Trophoblast cell (in vitro differentiated cells and primary cell): Measurements from ENCODE around the gene ZNF385C.

Source experiments
- DNase-seq, 2 donors: peaks; one replicate each; pipeline ENCODE4 v3.0.0-alpha.2; 2016
- H2AFZ ChIP-seq: 2 replicates; pipeline ENCODE4 v1.6.1; 2013; ENCODE audit warnings: low read length, moderate library complexity, mild to moderate bottlenecking; ENCODE audit not compliant: insufficient read depth, poor library complexity
- H2AK5ac ChIP-seq: 2 replicates; pipeline ENCODE4 v1.6.1; 2013; ENCODE audit warnings: mild to moderate bottlenecking, low read length
- H2BK120ac ChIP-seq: 2 replicates; pipeline ENCODE4 v1.6.1; 2013; ENCODE audit warnings: low read length, mild to moderate bottlenecking, moderate library complexity; ENCODE audit not compliant: insufficient read depth, poor library complexity
- H2BK12ac ChIP-seq: 2 replicates; pipeline ENCODE4 v1.6.1; 2013; ENCODE audit warnings: mild to moderate bottlenecking, low read length, moderate library complexity
- H2BK5ac ChIP-seq: 2 replicates; pipeline ENCODE4 v1.6.1; 2013; ENCODE audit warnings: low read length, low read depth, moderate library complexity, mild to moderate bottlenecking; ENCODE audit not compliant: poor library complexity
- H3K14ac ChIP-seq: 2 replicates; pipeline ENCODE4 v1.6.1; 2013; ENCODE audit warnings: mild to moderate bottlenecking, low read length
- H3K18ac ChIP-seq: 2 replicates; pipeline ENCODE4 v1.6.1; 2013; ENCODE audit warnings: mild to moderate bottlenecking, low read length
- H3K23ac ChIP-seq: 2 replicates; pipeline ENCODE4 v1.6.1; 2013; ENCODE audit warnings: low read length
- H3K27ac ChIP-seq: 2 replicates; pipeline ENCODE4 v1.5.1; 2013; ENCODE audit warnings: low read depth, mild to moderate bottlenecking, inconsistent platforms, low read length, moderate library complexity
- H3K27me3 ChIP-seq: 2 replicates; pipeline ENCODE4 v1.6.1; 2013; ENCODE audit warnings: inconsistent platforms, mild to moderate bottlenecking, low read length, moderate library complexity; ENCODE audit not compliant: insufficient read depth
- H3K36me3 ChIP-seq, 2 experiments: 1 replicate in 1 of 2; 2 replicates in 1 of 2; pipeline ENCODE4 v1.6.1; 2013; ENCODE audit warnings: low read length in 2 of 2, mild to moderate bottlenecking in 2 of 2, moderate library complexity in 1 of 2; ENCODE audit not compliant: insufficient read depth in 2 of 2, control insufficient read depth in 1 of 2
- H3K4ac ChIP-seq: 2 replicates; pipeline ENCODE4 v1.6.1; 2013; ENCODE audit warnings: low read depth, mild to moderate bottlenecking, low read length, moderate library complexity
- H3K4me1 ChIP-seq, 2 experiments: 1 replicate in 1 of 2; 2 replicates in 1 of 2; pipeline ENCODE4 v1.6.1; 2013; ENCODE audit warnings: low read length in 2 of 2, mild to moderate bottlenecking in 2 of 2, moderate library complexity in 1 of 2; ENCODE audit not compliant: insufficient read depth in 2 of 2, control insufficient read depth in 1 of 2
- H3K4me2 ChIP-seq: 2 replicates; pipeline ENCODE4 v1.6.1; 2013; ENCODE audit warnings: inconsistent platforms, mild to moderate bottlenecking, low read length, moderate library complexity
- H3K4me3 ChIP-seq: 2 replicates; pipeline ENCODE4 v1.5.1; 2013; ENCODE audit warnings: mild to moderate bottlenecking, low read depth, low read length, inconsistent platforms
- H3K79me1 ChIP-seq: one replicate; pipeline ENCODE4 v1.6.1; 2013; ENCODE audit warnings: low read length
- H3K79me2 ChIP-seq: 2 replicates; pipeline ENCODE4 v1.6.1; 2013; ENCODE audit warnings: low read length, mild to moderate bottlenecking; ENCODE audit not compliant: control insufficient read depth, insufficient read depth, poor library complexity
- H3K9ac ChIP-seq: 2 replicates; pipeline ENCODE4 v1.6.1; 2013; ENCODE audit warnings: mild to moderate bottlenecking, low read length
- H3K9me3 ChIP-seq: 2 replicates; pipeline ENCODE4 v1.6.1; 2013; ENCODE audit warnings: low read depth, mild to moderate bottlenecking, control low read depth, inconsistent platforms, low read length; ENCODE audit not compliant: insufficient read depth
- H4K12ac ChIP-seq: 2 replicates; pipeline ENCODE4 v1.6.1; 2013; ENCODE audit warnings: low read depth, mild to moderate bottlenecking, low read length, moderate library complexity
- H4K8ac ChIP-seq: 2 replicates; pipeline ENCODE4 v1.6.1; 2013; ENCODE audit warnings: low read depth, mild to moderate bottlenecking, low read length, moderate library complexity
- H4K91ac ChIP-seq: one replicate; pipeline ENCODE4 v1.6.1; 2013; ENCODE audit warnings: low read depth, mild to moderate bottlenecking, low read length, moderate library complexity
- WGBS: extraction: QIAGEN DNeasy Blood & Tissue Kit; methylation state at CpG from one replicate; pipeline ENCODE4 v1.1.7; 2013; ENCODE audit warnings: missing lambda C conversion rate; ENCODE audit not compliant: insufficient read length, insufficient coverage; ENCODE audit errors: extremely low coverage; 5-methylcytosine and 5-hydroxymethylcytosine counted together

ZNF385C gene

GRCh38 chr17:42058063-42058462 lies 40.2 kb downstream of the ZNF385C start:
- Histone ChIP-seq H3K23ac (no peak overlapping the region), H3K27ac (no peak overlapping the region), H2BK5ac (no peak overlapping the region), H3K18ac (no peak overlapping the region), H3K36me3 (no peaks in the 10 kb centered on the region), H4K91ac (no peak overlapping the region), H3K4ac (no peak overlapping the region), H3K14ac (no peak overlapping the region), H3K79me2 (no peaks in the 10 kb centered on the region), H3K4me1 (no peaks in the 10 kb centered on the region), H3K79me1 (no peaks in the 10 kb centered on the region), H3K27me3 (no peaks in the 10 kb centered on the region), H4K12ac (no peak overlapping the region), H3K9me3 (peaks cover 5% of the 10 kb centered on the region), H2AK5ac (no peak overlapping the region), H3K9ac (no peak overlapping the region), H2BK120ac (no peak overlapping the region), H4K8ac (no peak overlapping the region), H2BK12ac (no peak overlapping the region), H3K4me2 (no peak overlapping the region), H3K4me3 (no peak overlapping the region), H2AFZ (no peak overlapping the region)
- no peak for DNase-seq
- no CpG with 5 or more reads among the region's 7 CpGs for WGBS

GRCh38 chr17:42056635-42057034 lies 41.6 kb downstream of the ZNF385C start:
- Histone ChIP-seq H3K23ac (no peak overlapping the region), H2BK120ac (no peak overlapping the region), H3K4ac (no peak overlapping the region), H3K27me3 (no peaks in the 10 kb centered on the region), H3K27ac (no peak overlapping the region), H3K4me3 (no peak overlapping the region), H3K4me1 (no peaks in the 10 kb centered on the region), H2BK5ac (no peak overlapping the region), H3K9me3 (peaks cover 5% of the 10 kb centered on the region), H4K8ac (no peak overlapping the region), H3K36me3 (no peaks in the 10 kb centered on the region), H3K9ac (no peak overlapping the region), H4K91ac (no peak overlapping the region), H3K14ac (no peak overlapping the region), H2BK12ac (no peak overlapping the region), H3K79me1 (no peaks in the 10 kb centered on the region), H3K4me2 (no peak overlapping the region), H3K18ac (no peak overlapping the region), H2AFZ (no peak overlapping the region), H2AK5ac (no peak overlapping the region), H3K79me2 (no peaks in the 10 kb centered on the region), H4K12ac (no peak overlapping the region)
- no CpG with 5 or more reads among the region's 3 CpGs for WGBS
- no peak for DNase-seq

GRCh38 chr17:42055496-42055895 lies 42.8 kb downstream of the ZNF385C start:
- no peaks in the 10 kb centered on the region for H3K4me1 ChIP-seq
- WGBS, result no CpG with 5 or more reads among the region's 6 CpGs

GRCh38 chr17:42055027-42055426 lies 43.2 kb downstream of the ZNF385C start:
- no peak for DNase-seq
- Histone ChIP-seq H2BK5ac (no peak overlapping the region), H3K79me1 (no peaks in the 10 kb centered on the region), H3K4me2 (no peak overlapping the region), H3K18ac (no peak overlapping the region), H3K36me3 (no peaks in the 10 kb centered on the region), H2AK5ac (no peak overlapping the region), H3K14ac (no peak overlapping the region), H2AFZ (no peak overlapping the region), H3K23ac (no peak overlapping the region), H3K27me3 (no peaks in the 10 kb centered on the region), H4K8ac (no peak overlapping the region), H3K9me3 (peaks cover 4% of the 10 kb centered on the region), H3K4me3 (no peak overlapping the region), H3K4ac (no peak overlapping the region), H3K4me1 (peaks cover under 1 to 2% of the 10 kb centered on the region in 2 experiments), H3K79me2 (peaks cover 1% of the 10 kb centered on the region), H4K12ac (no peak overlapping the region), H3K27ac (no peak overlapping the region), H2BK120ac (no peak overlapping the region), H4K91ac (no peak overlapping the region), H2BK12ac (no peak overlapping the region), H3K9ac (no peak overlapping the region)
- WGBS, result no CpG with 5 or more reads among the region's 3 CpGs

More at GRCh38 chr17:42055496-42055895, 42.8 kb downstream of the ZNF385C start:
- Histone ChIP-seq H3K18ac (no peak overlapping the region), H3K9ac (no peak overlapping the region), H4K12ac (no peak overlapping the region), H3K79me2 (no peaks in the 10 kb centered on the region), H4K91ac (no peak overlapping the region), H3K79me1 (no peaks in the 10 kb centered on the region), H2BK5ac (no peak overlapping the region), H2BK120ac (no peak overlapping the region), H3K4me2 (no peak overlapping the region), H3K23ac (no peak overlapping the region), H4K8ac (no peak overlapping the region), H3K36me3 (no peaks in the 10 kb centered on the region), H3K27ac (no peak overlapping the region), H3K4me3 (no peak overlapping the region), H3K9me3 (peaks cover 5% of the 10 kb centered on the region), H3K27me3 (no peaks in the 10 kb centered on the region), H2AK5ac (no peak overlapping the region), H2AFZ (no peak overlapping the region), H3K4ac (no peak overlapping the region), H2BK12ac (no peak overlapping the region), H3K14ac (no peak overlapping the region)
- no peak for DNase-seq
